ENCODE measurements around the gene RELN. TPM values are rescaled to one million over a fixed set of nuclear protein-coding genes. Genes with fewer than 3 reads are reported as not detected.

RELN gene
- total RNA-seq, 1 donor from 2014 or later, result 5.7 TPM

GRCh38 chr7:103735377-103735776, 254.1 kb downstream of the RELN start:
- no peak for DNase-seq
- H3K27ac Mint-ChIP-seq (ENCODE audit: unreplicated experiment), result no peak overlapping the region
- TF ChIP-seq CTCF (IDR thresholded peaks at IDR 0.05; ENCODE audit: partially characterized antibody, unreplicated experiment), result no peak
- H3K4me1 Mint-ChIP-seq (ENCODE audit: low read depth, unreplicated experiment), result no peaks in the 10 kb centered on the region
- H3K27me3 Mint-ChIP-seq (ENCODE audit: unreplicated experiment), result no peaks in the 10 kb centered on the region
- H3K9me3 Mint-ChIP-seq (ENCODE audit: unreplicated experiment), result no peaks in the 10 kb centered on the region
- no peak overlapping the region for H3K4me3 Mint-ChIP-seq (ENCODE audit: unreplicated experiment)
- no peaks in the 10 kb centered on the region for H3K36me3 Mint-ChIP-seq (ENCODE audit: unreplicated experiment)

GRCh38 chr7:103731169-103731568, 258.3 kb downstream of the RELN start:
- H3K27ac Mint-ChIP-seq (ENCODE audit: unreplicated experiment), result no peak overlapping the region
- no peak for DNase-seq
- no peak for TF ChIP-seq CTCF (IDR thresholded peaks at IDR 0.05; ENCODE audit: partially characterized antibody, unreplicated experiment)
- no peaks in the 10 kb centered on the region for H3K9me3 Mint-ChIP-seq (ENCODE audit: unreplicated experiment)
- H3K27me3 Mint-ChIP-seq (ENCODE audit: unreplicated experiment), result peaks cover 2% of the 10 kb centered on the region
- H3K4me1 Mint-ChIP-seq (ENCODE audit: low read depth, unreplicated experiment), result peaks cover 15% of the 10 kb centered on the region
- no peak overlapping the region for H3K4me3 Mint-ChIP-seq (ENCODE audit: unreplicated experiment)
- H3K36me3 Mint-ChIP-seq (ENCODE audit: unreplicated experiment), result no peaks in the 10 kb centered on the region

GRCh38 chr7:103729026-103729425, 260.4 kb downstream of the RELN start:
- Mint-ChIP-seq H3K27me3 (ENCODE audit: unreplicated experiment) (peaks cover 2% of the 10 kb centered on the region), H3K4me1 (ENCODE audit: low read depth, unreplicated experiment) (peaks cover 15% of the 10 kb centered on the region), H3K36me3 (ENCODE audit: unreplicated experiment) (no peaks in the 10 kb centered on the region), H3K9me3 (ENCODE audit: unreplicated experiment) (no peaks in the 10 kb centered on the region), H3K27ac (ENCODE audit: unreplicated experiment) (no peak overlapping the region), H3K4me3 (ENCODE audit: unreplicated experiment) (no peak overlapping the region)
- no peak for TF ChIP-seq CTCF (IDR thresholded peaks at IDR 0.05; ENCODE audit: partially characterized antibody, unreplicated experiment)
- no peak for DNase-seq

- Mint-ChIP-seq H3K27me3 (ENCODE audit: unreplicated experiment) (peaks cover 2% of the 10 kb centered on the region), H3K36me3 (ENCODE audit: unreplicated experiment) (no peaks in the 10 kb centered on the region), H3K4me3 (ENCODE audit: unreplicated experiment) (peak overlapping the region; percentile 52), H3K4me1 (ENCODE audit: low read depth, unreplicated experiment) (peaks cover 15% of the 10 kb centered on the region), H3K9me3 (ENCODE audit: unreplicated experiment) (peaks cover under 1% of the 10 kb centered on the region), H3K27ac (ENCODE audit: unreplicated experiment) (peak overlapping the region; percentile 90)
- DNase-seq, result peak; percentile 29
- TF ChIP-seq CTCF (IDR thresholded peaks at IDR 0.05; ENCODE audit: partially characterized antibody, unreplicated experiment), result no peak
Measured at GRCh38 chr7:103727982-103728610, 261.4 kb downstream of the RELN start.

GRCh38 chr7:103719070-103719469, 270.4 kb downstream of the RELN start:
- peaks cover 38% of the 10 kb centered on the region for H3K4me1 Mint-ChIP-seq (ENCODE audit: low read depth, unreplicated experiment)
- H3K9me3 Mint-ChIP-seq (ENCODE audit: unreplicated experiment), result peaks cover 7% of the 10 kb centered on the region
- no peaks in the 10 kb centered on the region for H3K36me3 Mint-ChIP-seq (ENCODE audit: unreplicated experiment)
- DNase-seq, result no peak
- H3K4me3 Mint-ChIP-seq (ENCODE audit: unreplicated experiment), result no peak overlapping the region
- H3K27ac Mint-ChIP-seq (ENCODE audit: unreplicated experiment), result no peak overlapping the region
- peaks cover 5% of the 10 kb centered on the region for H3K27me3 Mint-ChIP-seq (ENCODE audit: unreplicated experiment)
- TF ChIP-seq CTCF (IDR thresholded peaks at IDR 0.05; ENCODE audit: partially characterized antibody, unreplicated experiment), result no peak

All from glutamatergic neuron (in vitro differentiated cells).